GM18520 (cell line): ENCODE results near the gene PRDM16.
"Not testable (repeated sequence)": the region's sequence is repeated elsewhere in the genome, so short reads cannot be mapped to it uniquely, and the experiment has no call there.

Experiments
- ATAC-seq: cut with Tn5 transposase; IDR thresholded peaks from one replicate; pipeline ENCODE4 v1.9.1; 2021; ENCODE audit not compliant: unreplicated experiment

Gene PRDM16

GRCh38 chr1:3272321-3273045 lies 203.5 kb downstream of the PRDM16 start:
- ATAC-seq: no peak

DNA sequence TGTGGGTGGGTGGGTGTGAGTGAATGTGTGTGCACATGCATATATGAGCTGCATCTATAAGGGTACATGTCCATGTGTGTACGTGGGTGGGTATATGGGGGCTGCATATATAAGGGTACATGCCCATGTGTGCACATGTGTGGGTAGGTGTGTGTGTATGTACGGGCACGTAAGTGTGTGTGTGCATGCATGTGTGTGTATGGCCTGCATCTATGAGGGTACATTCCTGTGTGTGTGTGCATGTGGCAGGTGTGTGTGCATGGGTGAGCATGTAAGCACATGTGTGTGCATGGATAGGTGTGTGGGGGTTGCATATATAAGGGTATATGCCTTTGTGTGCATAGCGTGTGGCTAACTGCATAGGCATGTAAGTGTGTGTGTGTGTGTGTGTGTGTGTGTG lies 204.4 kb downstream of the PRDM16 start:
- ATAC-seq: no peak

DNA sequence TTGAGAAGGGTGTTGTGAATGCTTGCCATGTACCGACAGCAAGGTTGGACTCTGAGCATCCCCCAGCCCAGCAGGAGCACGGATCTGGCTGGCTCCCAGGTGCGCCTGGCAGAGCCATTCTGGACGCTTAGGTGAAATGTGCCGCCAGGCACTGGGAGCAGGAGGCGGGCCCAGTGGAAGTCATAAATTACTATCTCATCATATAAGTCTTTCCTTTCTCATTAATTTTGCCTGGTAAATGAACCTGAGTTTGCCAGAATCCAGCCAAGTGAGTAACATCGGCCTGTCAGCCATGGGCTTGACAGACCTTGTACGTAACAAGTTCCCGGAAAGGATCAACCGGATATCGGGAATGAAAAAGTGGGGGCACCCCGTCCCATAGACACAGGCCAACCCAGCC lies 206.0 kb downstream of the PRDM16 start:
- ATAC-seq: no peak

- ATAC-seq: no peak
Observed at GRCh38 chr1:3275471-3276340, 206.7 kb downstream of the PRDM16 start.

DNA sequence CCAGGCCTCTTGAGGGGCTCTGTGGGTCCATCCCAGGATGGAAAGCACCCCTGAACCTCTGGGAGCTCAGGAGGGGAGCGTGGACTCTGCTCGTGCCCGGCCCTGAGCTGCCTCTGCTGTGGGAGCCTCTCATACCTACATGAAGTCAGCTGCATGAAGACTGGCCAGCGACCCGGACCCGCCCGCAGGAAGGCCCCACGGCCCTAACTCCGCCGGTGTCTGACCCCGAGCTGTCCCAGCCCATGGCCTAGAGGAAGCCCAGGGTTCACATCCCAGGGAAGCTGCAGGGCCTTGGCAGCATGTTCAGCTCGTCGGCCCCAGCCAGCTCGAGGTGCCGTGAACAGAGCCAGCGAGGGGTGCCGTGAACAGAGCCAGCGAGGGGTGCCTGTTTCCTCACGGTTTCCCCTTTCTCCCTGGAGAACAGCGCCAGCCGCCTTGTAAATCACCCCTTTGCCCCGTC lies 207.4 kb downstream of the PRDM16 start:
- ATAC-seq: no peak

DNA sequence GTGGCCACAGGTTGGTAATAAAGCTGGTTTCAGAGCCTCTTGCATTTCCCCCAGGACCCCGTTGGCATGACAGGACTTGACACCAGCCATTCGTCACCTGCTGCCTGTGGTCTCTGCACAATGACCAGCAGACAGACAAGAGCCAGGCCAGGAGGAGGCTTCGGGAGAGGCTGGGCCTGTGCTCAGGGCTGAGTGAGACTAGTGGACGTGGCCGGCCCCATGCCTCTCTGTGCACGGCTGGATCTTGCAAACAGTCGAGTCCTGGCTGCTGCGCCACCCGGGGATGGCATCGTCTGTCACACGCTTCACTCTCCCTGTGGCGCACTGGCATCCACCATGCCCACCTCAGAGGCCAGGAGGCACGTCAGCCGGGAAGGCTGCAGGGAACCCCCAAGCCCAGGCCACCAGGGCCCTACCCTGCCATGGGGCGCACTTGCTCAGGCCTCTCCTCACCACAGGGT lies 208.0 kb downstream of the PRDM16 start:
- no peak for ATAC-seq

DNA sequence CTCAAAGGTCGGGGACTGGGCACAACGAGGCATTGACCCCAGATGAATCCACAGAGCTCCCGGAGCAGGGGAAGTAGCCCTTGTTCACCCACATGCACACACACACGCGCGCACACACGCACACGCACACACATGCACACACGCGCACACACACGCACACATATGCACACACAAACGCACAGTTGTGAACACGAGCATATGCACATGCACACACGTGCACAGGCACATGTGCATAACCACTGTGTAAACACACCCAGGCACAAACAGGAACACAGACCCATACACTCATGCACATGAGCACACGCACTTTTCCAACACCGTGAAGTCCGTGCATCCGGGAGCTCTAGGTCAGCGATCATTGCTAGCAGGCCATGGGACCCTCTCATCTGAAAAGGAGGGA lies 208.6 kb downstream of the PRDM16 start:
- no peak for ATAC-seq

GRCh38 chr1:3278416-3279181 lies 209.6 kb downstream of the PRDM16 start:
- no peak for ATAC-seq

- no peak for ATAC-seq
Observed at GRCh38 chr1:3279182-3279470, 210.1 kb downstream of the PRDM16 start.

DNA sequence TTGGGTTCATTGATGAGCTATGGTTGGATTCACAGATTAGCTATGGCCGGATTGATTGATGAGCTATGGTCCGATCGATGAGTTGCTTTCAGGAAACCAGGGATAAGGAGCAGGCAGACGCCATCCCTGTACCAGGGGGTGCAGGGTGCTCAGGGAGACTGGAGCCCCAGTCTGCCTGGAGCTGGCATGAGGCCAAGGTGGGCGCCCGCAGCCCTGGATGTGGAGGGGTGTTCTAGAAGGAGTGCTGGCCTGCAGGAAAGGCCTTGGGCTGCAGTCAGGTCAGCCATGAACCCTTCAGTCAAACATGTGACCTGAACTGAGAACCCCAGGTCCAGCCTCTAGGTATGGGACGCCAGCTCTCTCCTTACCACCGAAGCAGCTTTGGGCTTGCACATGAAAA lies 212.7 kb downstream of the PRDM16 start:
- no peak for ATAC-seq

GRCh38 chr1:3282186-3282585 lies 213.2 kb downstream of the PRDM16 start:
- ATAC-seq: no peak

DNA sequence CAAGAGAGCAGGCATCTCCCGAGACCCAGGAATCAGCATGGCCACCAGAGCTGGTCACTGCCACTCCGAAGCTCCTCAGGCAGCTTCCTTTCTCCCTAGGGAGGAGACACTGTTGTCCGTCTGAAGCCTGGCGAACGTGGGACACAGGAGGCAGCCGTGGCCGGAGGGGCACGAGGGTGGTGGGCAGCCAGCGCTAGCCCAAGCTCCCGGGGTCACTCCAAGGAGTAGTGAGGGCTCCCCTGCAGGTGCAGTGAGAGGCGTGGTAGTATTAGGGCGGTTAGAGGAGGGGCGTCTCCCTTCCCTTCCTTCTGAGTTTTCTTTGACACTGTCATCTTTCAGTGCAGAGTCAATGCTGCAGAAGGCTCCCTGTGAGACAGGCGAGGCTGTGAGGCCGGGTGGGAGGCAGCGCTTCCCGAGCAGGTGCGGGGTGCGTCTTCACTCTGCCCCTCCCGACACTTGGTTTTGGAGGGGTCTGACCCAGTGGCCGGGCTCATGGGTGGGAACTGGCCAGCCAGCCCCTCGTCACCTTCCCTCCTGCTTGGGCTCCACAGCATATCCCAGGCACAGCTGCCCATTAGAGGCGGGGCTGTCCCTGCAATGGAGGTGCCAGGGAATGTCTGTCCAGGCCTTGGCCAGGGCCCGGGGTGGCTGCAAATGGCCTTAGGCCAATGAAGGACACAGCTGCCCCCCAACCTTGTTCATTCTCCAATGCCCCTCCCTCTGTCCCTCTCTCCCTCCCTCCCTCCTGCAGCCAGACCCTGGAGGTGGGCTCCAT lies 213.8 kb downstream of the PRDM16 start:
- ATAC-seq: no peak

- ATAC-seq: no peak
Observed at GRCh38 chr1:3283849-3284248, 214.8 kb downstream of the PRDM16 start.

DNA sequence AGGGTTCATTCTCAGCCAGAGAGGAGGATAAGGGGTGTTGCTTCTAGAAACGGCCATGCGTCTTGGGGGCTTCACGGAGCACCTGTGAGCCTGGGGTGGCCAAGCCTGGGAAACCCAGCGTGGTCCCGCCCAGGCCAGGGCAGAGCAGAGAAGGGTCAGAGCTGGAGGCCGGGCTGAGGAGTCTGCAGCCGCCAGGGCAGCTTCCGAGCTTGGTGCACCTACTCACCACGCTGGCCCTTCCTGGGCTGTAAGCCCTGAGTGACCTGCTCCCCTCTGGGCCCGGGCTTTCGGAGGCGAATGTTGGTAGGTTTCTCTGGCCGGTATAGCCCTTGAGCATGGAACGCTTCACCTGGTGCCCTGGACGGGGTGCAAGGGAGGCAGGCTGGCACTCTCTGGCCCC lies 215.7 kb downstream of the PRDM16 start:
- no peak for ATAC-seq

GRCh38 chr1:3285106-3285740 lies 216.2 kb downstream of the PRDM16 start:
- no peak for ATAC-seq

DNA sequence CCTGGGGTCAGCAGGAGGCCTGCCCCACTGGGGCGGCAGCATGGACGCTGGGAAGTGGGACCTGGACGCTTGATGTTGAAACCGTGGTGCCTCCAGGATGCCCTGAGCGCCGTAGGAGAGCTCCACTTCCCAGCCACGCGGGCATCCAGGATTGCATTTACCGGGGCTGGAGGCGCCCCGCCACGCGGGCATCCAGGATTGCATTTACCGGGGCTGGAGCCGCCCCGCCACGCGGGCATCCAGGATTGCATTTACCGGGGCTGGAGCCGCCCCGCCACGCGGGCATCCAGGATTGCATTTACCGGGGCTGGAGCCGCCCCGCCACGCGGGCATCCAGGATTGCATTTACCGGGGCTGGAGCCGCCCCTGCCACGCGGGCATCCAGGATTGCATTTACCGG lies 218.1 kb downstream of the PRDM16 start:
- ATAC-seq: not testable (repeated sequence)

GRCh38 chr1:3287656-3288160 lies 218.7 kb downstream of the PRDM16 start:
- ATAC-seq: no peak

DNA sequence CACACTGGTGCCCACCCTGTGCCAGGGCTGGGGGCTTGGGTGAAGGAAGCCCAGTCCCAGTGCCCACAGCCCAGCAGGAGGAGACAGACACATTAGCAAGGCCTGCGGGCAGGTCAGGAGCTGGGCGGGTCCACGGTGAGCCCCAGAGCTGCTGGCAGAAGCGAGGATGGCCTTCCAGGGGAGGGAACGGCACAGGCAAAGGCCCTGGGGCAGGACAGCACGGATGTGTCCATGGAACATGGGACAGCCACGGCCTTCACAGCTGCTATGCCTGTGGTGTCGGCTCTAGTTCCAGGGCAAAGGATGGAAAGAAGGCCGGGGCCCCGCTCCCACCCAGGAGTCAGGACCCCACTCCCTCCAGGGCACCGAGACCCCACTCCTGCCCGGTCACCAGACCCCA lies 220.5 kb downstream of the PRDM16 start:
- ATAC-seq: no peak

DNA sequence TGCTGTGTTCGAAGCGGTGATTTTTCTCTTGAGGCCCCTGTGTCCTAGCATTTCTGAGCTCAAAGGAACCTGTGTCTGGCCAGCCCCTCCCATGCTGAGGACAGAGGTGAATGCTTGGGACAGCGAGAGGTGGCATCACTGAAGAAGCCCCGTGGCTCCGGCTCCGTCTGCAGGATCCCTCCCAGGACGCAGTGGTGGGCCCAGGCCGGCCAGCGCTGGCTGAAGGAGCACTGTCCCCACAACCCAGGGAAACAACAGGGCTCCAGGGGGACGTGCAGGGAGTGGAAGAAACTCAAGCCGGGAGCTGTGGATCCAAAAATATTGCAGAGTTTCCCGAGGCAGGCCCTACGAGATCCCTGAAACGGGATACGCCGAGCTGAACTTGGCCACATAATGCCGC lies 221.4 kb downstream of the PRDM16 start:
- no peak for ATAC-seq

- ATAC-seq: no peak
Observed at GRCh38 chr1:3290915-3291314, 221.9 kb downstream of the PRDM16 start.
